Esophagus (tissue), 2 donors: ENCODE results near the gene DRAM1. TPM values are rescaled to one million over a fixed set of nuclear protein-coding genes. Genes with fewer than 3 reads are reported as not detected.
"Not testable (repeated sequence)": the region's sequence is repeated elsewhere in the genome, so short reads cannot be mapped to it uniquely, and the experiment has no call there.

ENCODE experiments used
- H3K27ac ChIP-seq, 2 donors: one replicate each; pipeline ENCODE4 v1.5.1; 2013; ENCODE audit warnings: low read depth in 2 of 2, mild to moderate bottlenecking in 2 of 2, inconsistent platforms in 1 of 2, low read length in 1 of 2, moderate library complexity in 1 of 2
- H3K27me3 ChIP-seq, 2 donors: one replicate each; pipeline ENCODE4 v1.6.1; 2013; ENCODE audit warnings: low read length in 2 of 2, control low read depth in 1 of 2, mild to moderate bottlenecking in 1 of 2; ENCODE audit not compliant: insufficient read depth in 2 of 2, control insufficient read depth in 1 of 2
- H3K36me3 ChIP-seq, 2 donors: one replicate each; pipeline ENCODE4 v1.6.1; 2013; ENCODE audit warnings: low read length in 1 of 2; ENCODE audit not compliant: control insufficient read depth in 2 of 2, insufficient read depth in 2 of 2
- H3K4me1 ChIP-seq, 2 donors: one replicate each; pipeline ENCODE4 v1.6.1; 2013; ENCODE audit warnings: low read length in 1 of 2; ENCODE audit not compliant: control insufficient read depth in 2 of 2, insufficient read depth in 2 of 2
- H3K4me3 ChIP-seq, 2 donors: one replicate each; pipeline ENCODE4 v1.5.1; 2013; ENCODE audit warnings: low read length in 2 of 2, mild to moderate bottlenecking in 2 of 2, low read depth in 1 of 2, moderate library complexity in 1 of 2
- H3K9me3 ChIP-seq, 2 donors: one replicate each; pipeline ENCODE4 v1.6.1; 2013; ENCODE audit warnings: mild to moderate bottlenecking in 2 of 2, low read depth in 1 of 2, low read length in 1 of 2, moderate library complexity in 1 of 2; ENCODE audit not compliant: control insufficient read depth in 2 of 2, insufficient read depth in 1 of 2
- WGBS, 2 donors: extraction: QIAGEN DNeasy Blood & Tissue Kit; methylation state at CpG; one replicate each; pipeline ENCODE4 v1.1.7; 2013; 5-methylcytosine and 5-hydroxymethylcytosine counted together
- polyA plus RNA-seq, 2 donors: library from polyadenylated mRNA; stranded (reverse); fragments of 200-250 nt; gene quantifications; one replicate each; pipeline ENCODE4 v1.2.3, GENCODE V29; 2013
- donor health status: healthy with polysubstance abuse.
- donor health status: Bipolar disorder and iron deficiency.

The DRAM1 gene
- polyA plus RNA-seq, 2 donors: 2.8 TPM

DNA sequence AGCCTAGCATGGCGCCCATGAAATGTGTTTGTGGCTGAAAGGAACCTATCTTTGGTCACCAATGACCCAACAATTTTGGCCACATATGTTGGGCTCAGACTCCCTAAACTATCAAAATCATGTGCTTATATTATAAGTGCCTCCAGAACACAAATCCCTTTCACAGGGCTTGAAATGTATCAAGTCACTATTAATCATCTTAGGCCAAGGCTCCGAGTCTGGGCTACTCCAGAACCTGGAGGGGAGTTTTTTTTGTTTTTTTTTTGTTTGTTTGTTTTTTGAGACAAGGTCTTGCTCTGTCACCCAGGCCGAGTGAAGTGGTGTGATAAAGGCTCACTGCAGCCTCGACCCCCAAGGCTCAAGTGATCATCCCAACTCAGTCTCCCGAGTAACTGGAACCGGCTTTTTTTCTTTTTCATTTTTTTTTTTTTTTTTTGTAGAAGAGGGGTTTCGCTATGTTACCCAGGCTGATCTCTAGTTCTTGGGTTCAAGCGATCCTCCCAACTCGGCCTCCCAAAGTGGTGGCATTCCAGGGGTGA, 989 bp upstream of the DRAM1 start:
- Histone ChIP-seq H3K36me3 (no peaks in the 10 kb centered on the region), H3K4me3 (peak overlapping the region; percentile 73 to 95), H3K27me3 (no peaks in the 10 kb centered on the region), H3K4me1 (no peaks in the 10 kb centered on the region), H3K27ac (peak overlapping the region; percentile 93 to 96), H3K9me3 (no peaks in the 10 kb centered on the region)
- 35 to 45% methylated on average over 9 of the region's 9 CpGs for WGBS, 2 donors

DNA sequence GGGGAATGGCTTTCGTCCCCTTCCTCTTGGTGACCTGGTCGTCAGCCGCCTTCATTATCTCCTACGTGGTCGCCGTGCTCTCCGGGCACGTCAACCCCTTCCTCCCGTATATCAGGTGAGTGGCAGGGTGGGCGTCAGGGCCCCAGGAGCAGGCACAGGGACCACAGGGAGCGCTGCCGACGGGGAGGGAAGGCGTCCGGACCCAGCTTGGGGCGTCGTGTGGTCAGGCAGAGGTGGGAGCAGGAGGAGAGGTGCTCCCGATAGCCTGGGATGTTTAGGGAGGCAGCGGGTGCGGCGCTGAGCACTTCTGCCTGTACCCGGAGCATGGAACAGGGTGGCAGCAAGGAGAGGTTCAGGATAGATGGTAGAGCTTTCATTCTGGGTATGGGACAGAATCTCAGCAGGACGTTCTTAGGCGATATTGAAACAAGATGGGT, 444 bp downstream of the DRAM1 start:
- Histone ChIP-seq H3K4me1 (no peaks in the 10 kb centered on the region), H3K9me3 (no peaks in the 10 kb centered on the region), H3K36me3 (no peaks in the 10 kb centered on the region), H3K4me3 (peak overlapping the region; percentile 73 to 95), H3K27me3 (no peaks in the 10 kb centered on the region), H3K27ac (peak overlapping the region; percentile 93 to 96)
- WGBS, 2 donors: 0 to 1% methylated on average over 24 of the region's 24 CpGs

DNA sequence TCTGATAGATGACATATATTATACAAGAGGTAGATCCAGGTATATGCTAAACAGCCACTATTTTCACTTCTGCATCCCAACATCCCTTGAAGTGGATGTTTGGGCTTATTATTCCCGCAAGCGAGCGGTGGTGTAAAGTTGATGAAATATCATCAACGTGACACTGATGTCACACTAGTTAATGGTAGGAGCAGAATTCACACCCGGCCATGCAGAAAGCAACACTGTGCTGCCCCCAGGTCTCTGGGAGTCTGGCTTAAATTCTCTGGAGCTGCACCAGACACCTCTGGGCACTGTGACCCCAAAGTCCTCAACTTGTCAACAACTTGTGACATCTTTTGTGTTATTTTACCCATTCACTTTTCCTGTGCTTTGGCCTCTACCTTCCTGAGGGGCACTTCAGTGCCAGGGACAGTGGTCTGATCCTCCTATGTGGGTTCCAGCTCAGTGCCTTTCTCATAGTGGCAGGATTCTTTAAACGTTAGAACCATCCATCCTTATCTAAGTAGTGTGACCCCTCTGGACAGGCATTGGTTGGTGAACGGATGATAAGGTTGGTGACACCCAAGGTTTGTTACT, 952 bp downstream of the DRAM1 start:
- H3K9me3 ChIP-seq: no peaks in the 10 kb centered on the region
- 26 to 27% methylated on average over 7 of the region's 7 CpGs for WGBS, 2 donors
- H3K27ac ChIP-seq: peak overlapping the region in 1 of 2 donors; percentile 96
- peak overlapping the region; percentile 73 to 95 for H3K4me3 ChIP-seq
- H3K36me3 ChIP-seq: no peaks in the 10 kb centered on the region
- no peaks in the 10 kb centered on the region for H3K4me1 ChIP-seq
- no peaks in the 10 kb centered on the region for H3K27me3 ChIP-seq

- Histone ChIP-seq H3K4me1 (no peaks in the 10 kb centered on the region), H3K27ac (no peak overlapping the region)
- 91 to 94% methylated on average over 3 of the region's 3 CpGs for WGBS, 2 donors
Observed at GRCh38 chr12:101880769-101881168, 3.4 kb downstream of the DRAM1 start.

DNA sequence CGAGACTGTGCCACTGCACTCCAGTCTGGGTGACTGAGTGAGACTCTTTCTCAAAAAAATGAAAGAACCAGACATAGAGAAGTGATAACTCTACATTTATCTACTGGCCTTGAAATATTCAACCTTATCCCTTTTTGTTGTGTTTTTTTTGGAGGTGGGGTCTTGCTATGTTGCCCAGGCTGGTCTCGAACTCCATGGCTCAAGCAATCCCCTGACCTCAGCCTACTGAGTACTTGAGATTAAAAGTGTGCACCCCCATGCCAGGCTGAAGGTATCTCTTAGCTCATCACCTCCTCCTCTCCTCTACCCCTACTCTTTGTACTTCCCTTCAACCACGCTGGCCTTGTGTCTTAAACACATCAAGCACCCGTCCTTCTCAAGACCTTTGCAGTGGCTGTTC, 3.8 kb downstream of the DRAM1 start:
- H3K4me1 ChIP-seq: no peaks in the 10 kb centered on the region
- WGBS, 2 donors: 82 to 84% methylated on average over 4 of the region's 4 CpGs
- no peaks in the 10 kb centered on the region for H3K36me3 ChIP-seq
- H3K4me3 ChIP-seq: no peak overlapping the region
- no peaks in the 10 kb centered on the region for H3K27me3 ChIP-seq
- no peaks in the 10 kb centered on the region for H3K9me3 ChIP-seq
- H3K27ac ChIP-seq: no peak overlapping the region

More at GRCh38 chr12:101880769-101881168, 3.4 kb downstream of the DRAM1 start:
- Histone ChIP-seq H3K4me3 (no peak overlapping the region), H3K27me3 (no peaks in the 10 kb centered on the region), H3K9me3 (no peaks in the 10 kb centered on the region), H3K36me3 (no peaks in the 10 kb centered on the region)

GRCh38 chr12:101884174-101884573, 6.8 kb downstream of the DRAM1 start:
- H3K27me3 ChIP-seq: no peaks in the 10 kb centered on the region
- no peak overlapping the region for H3K4me3 ChIP-seq
- H3K36me3 ChIP-seq: no peaks in the 10 kb centered on the region
- no peaks in the 10 kb centered on the region for H3K9me3 ChIP-seq
- no peak overlapping the region for H3K27ac ChIP-seq
- no peaks in the 10 kb centered on the region for H3K4me1 ChIP-seq
- WGBS, 2 donors: 88 to 92% methylated on average over 3 of the region's 3 CpGs

DNA sequence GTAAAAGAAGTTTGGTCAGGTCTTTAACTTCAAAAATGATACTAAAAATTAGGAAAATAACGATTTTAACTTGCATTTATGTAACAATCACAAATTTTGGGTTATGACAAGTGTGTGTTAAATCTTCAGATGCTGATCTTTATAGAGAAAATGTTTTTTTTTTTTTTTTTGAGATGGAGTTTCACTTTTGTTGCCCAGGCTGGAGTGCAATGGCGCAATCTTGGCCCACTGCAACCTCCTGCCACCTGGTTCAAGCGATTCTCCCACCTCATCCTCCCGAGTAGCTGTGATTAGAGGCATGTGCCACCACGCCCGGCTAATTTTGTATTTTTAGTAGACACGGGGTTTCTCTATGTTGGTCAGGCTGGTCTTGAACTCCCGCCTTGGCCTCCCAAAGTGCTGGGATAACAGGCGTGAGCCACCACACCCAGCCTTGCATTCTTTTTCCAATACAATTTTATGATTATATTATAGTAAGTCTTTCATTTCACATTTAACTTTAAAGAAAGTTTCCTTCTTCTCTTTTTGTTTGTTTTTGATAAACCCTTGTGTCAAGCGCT, 7.5 kb downstream of the DRAM1 start:
- H3K27ac ChIP-seq: not testable (repeated sequence)

GRCh38 chr12:101885912-101886561, 8.7 kb downstream of the DRAM1 start:
- Histone ChIP-seq H3K4me3 (no peak overlapping the region), H3K27me3 (no peaks in the 10 kb centered on the region), H3K9me3 (no peaks in the 10 kb centered on the region), H3K4me1 (no peaks in the 10 kb centered on the region), H3K27ac (no peak overlapping the region), H3K36me3 (no peaks in the 10 kb centered on the region)
- WGBS, 2 donors: 77 to 82% methylated on average over 4 of the region's 4 CpGs

More for the DNA sequence above, 7.5 kb downstream of the DRAM1 start:
- 88% methylated on average over 10 of the region's 10 CpGs for WGBS, 2 donors
- H3K36me3 ChIP-seq, H3K4me1 ChIP-seq, H3K27me3 ChIP-seq, H3K9me3 ChIP-seq, H3K4me3 ChIP-seq: not testable (repeated sequence)

GRCh38 chr12:101889211-101889752, 11.9 kb downstream of the DRAM1 start:
- peaks cover 0 to 2% of the 10 kb centered on the region in 2 donors for H3K27me3 ChIP-seq
- no peak overlapping the region for H3K27ac ChIP-seq
- no peaks in the 10 kb centered on the region for H3K4me1 ChIP-seq
- no peak overlapping the region for H3K4me3 ChIP-seq
- WGBS, 2 donors: 71 to 76% methylated on average over 6 of the region's 6 CpGs
- no peaks in the 10 kb centered on the region for H3K36me3 ChIP-seq
- H3K9me3 ChIP-seq: no peaks in the 10 kb centered on the region
